CD4-positive, CD25-positive, alpha-beta regulatory T cell (primary cell): Measurements from ENCODE around the gene TAPBP. TPM values are rescaled to one million over a fixed set of nuclear protein-coding genes. Genes with fewer than 3 reads are reported as not detected.
"Not testable (repeated sequence)": the region's sequence is repeated elsewhere in the genome, so short reads cannot be mapped to it uniquely, and the experiment has no call there.

Source experiments
- ATAC-seq, 2 donors: fragments of 150-1000 bp; cut with Tn5 transposase; one replicate each; pipeline ENCODE4 v1.10.0; 2021; ENCODE audit warnings: low read depth in 2 of 2, moderate number of reproducible peaks in 2 of 2, moderate library complexity in 1 of 2
- DNase-seq, 3 donors: peaks; one replicate each; pipeline versions ENCODE4 v3.0.0 to v3.0.0-alpha.2; 2012 to 2022; ENCODE audit warnings: mixed read lengths in 1 of 3
- H3K27ac ChIP-seq: one replicate; pipeline ENCODE4 v1.7.0; 2013; ENCODE audit warnings: mild to moderate bottlenecking, low read length; ENCODE audit not compliant: insufficient read depth, poor library complexity, severe bottlenecking
- H3K27me3 ChIP-seq: one replicate; pipeline ENCODE4 v1.7.0; 2013; ENCODE audit warnings: low read length; ENCODE audit not compliant: control insufficient read depth, insufficient read depth
- H3K36me3 ChIP-seq: one replicate; pipeline ENCODE4 v1.7.0; 2013; ENCODE audit warnings: mild to moderate bottlenecking, low read length, moderate library complexity; ENCODE audit not compliant: control insufficient read depth, insufficient read depth
- H3K4me1 ChIP-seq: 2 replicates; pipeline ENCODE4 v1.7.0; 2013; ENCODE audit warnings: mild to moderate bottlenecking, low read length; ENCODE audit not compliant: insufficient read depth, control insufficient read depth, poor library complexity, severe bottlenecking
- H3K4me3 ChIP-seq: one replicate; pipeline ENCODE4 v1.7.0; 2013; ENCODE audit warnings: low read depth, mild to moderate bottlenecking, low read length, moderate library complexity
- H3K9me3 ChIP-seq, 2 experiments: 1 replicate in 1 of 2; 2 replicates in 1 of 2; pipeline ENCODE4 v1.7.0; 2013; ENCODE audit warnings: low read length in 2 of 2, mild to moderate bottlenecking in 1 of 2, moderate library complexity in 1 of 2; ENCODE audit not compliant: control insufficient read depth in 2 of 2
- H3K27ac Mint-ChIP-seq, 3 donors: one replicate each; pipeline ENCODE4 v1.8.0; 2020 to 2022; ENCODE audit warnings: mild to moderate bottlenecking in 3 of 3, mixed read lengths in 3 of 3, moderate library complexity in 2 of 3
- H3K27me3 Mint-ChIP-seq: one replicate; pipeline ENCODE4 v1.8.0; 2022; ENCODE audit warnings: mild to moderate bottlenecking, mixed read lengths
- H3K36me3 Mint-ChIP-seq: one replicate; pipeline ENCODE4 v1.8.0; 2020; ENCODE audit warnings: mixed read lengths
- H3K4me1 Mint-ChIP-seq, 4 donors: one replicate each; pipeline ENCODE4 v1.8.0; 2020 to 2022; ENCODE audit warnings: mixed read lengths in 4 of 4, mild to moderate bottlenecking in 1 of 4
- H3K4me3 Mint-ChIP-seq, 4 donors: one replicate each; pipeline ENCODE4 v1.8.0; 2020 to 2022; ENCODE audit warnings: mild to moderate bottlenecking in 4 of 4, mixed read lengths in 4 of 4, moderate library complexity in 3 of 4
- H3K9me3 Mint-ChIP-seq, 7 donors: one replicate each; pipeline ENCODE4 v1.8.0; 2020 to 2022; ENCODE audit warnings: mixed read lengths in 7 of 7, mild to moderate bottlenecking in 3 of 7, moderate library complexity in 2 of 7
- polyA plus RNA-seq, 4 donors: library from polyadenylated mRNA; unstranded; fragments of 300-500 nt; fragmentation: Illumina TruSeq; gene quantifications; one replicate each; pipeline ENCODE4 v1.2.3, GENCODE V29; 2021
- total RNA-seq: library from RNA; stranded (reverse); gene quantifications from one replicate; pipeline ENCODE4 v1.2.3, GENCODE V29; 2022

Gene TAPBP
- total and polyA plus RNA-seq, 5 donors from 2014 or later = 251 to 314 (median 266) TPM

DNA sequence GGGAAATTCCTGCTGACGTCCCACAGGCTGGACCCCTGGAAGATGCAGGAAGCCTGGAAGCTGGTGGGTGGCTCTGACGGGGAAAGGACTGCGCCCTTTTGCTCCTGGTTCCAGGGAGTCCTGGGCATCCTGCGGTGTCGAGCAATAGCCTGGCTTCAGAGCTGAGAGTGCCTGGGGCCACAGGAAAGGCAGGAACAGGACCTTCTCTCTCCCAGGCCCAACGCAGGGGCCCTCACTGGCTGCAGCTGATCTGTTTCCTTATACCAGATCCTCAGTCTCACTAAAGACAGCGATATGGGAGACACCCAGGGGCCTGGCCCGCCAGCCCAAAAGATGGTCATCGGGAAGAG lies 35.5 kb downstream of the TAPBP start:
- ATAC-seq (no peak), DNase-seq (no peak)
- no peaks in the 10 kb centered on the region for H3K27me3 ChIP-seq
- peaks cover 63% of the 10 kb centered on the region for H3K4me1 ChIP-seq
- Mint-ChIP-seq H3K4me3 (peak overlapping the region; percentile 91 to 94 (median 92)), H3K36me3 (peaks cover 14% of the 10 kb centered on the region), H3K9me3 (no peaks in the 10 kb centered on the region), H3K4me1 (peaks cover 0 to 64% (median 27%) of the 10 kb centered on the region in 4 donors), H3K27ac (peak overlapping the region in 2 of 3 donors; percentile 48 to 99), H3K27me3 (no peaks in the 10 kb centered on the region)
- H3K9me3 ChIP-seq = no peaks in the 10 kb centered on the region
- H3K4me3 ChIP-seq = no peak overlapping the region
- peak overlapping the region; percentile 87 for H3K27ac ChIP-seq
- peaks cover 50% of the 10 kb centered on the region for H3K36me3 ChIP-seq

- H3K36me3 ChIP-seq = peaks cover 47% of the 10 kb centered on the region
- H3K4me1 Mint-ChIP-seq = peaks cover 0 to 70% (median 32%) of the 10 kb centered on the region in 4 donors
- peak overlapping the region; percentile 94 to 99 (median 94) for H3K27ac Mint-ChIP-seq
- peak overlapping the region; percentile 62 for H3K4me3 ChIP-seq
- H3K27me3 Mint-ChIP-seq = no peaks in the 10 kb centered on the region
- DNase-seq (peak; percentile 10 to 53 (median 30)), ATAC-seq (peak; percentile 6 to 15)
- H3K4me3 Mint-ChIP-seq = peak overlapping the region; percentile 91 to 94 (median 92)
- H3K9me3 ChIP-seq = no peaks in the 10 kb centered on the region
- peaks cover 69% of the 10 kb centered on the region for H3K4me1 ChIP-seq
- H3K36me3 Mint-ChIP-seq = peaks cover 14% of the 10 kb centered on the region
- H3K9me3 Mint-ChIP-seq = no peaks in the 10 kb centered on the region
- H3K27ac ChIP-seq = peak overlapping the region; percentile 87
- no peaks in the 10 kb centered on the region for H3K27me3 ChIP-seq
Measured at GRCh38 chr6:33277663-33278391, 36.1 kb downstream of the TAPBP start.

- no peaks in the 10 kb centered on the region for H3K9me3 ChIP-seq
- H3K27me3 ChIP-seq = no peaks in the 10 kb centered on the region
- peak within 1 kb of the TSS; percentile 87 for H3K27ac ChIP-seq
- H3K9me3 Mint-ChIP-seq = no peaks in the 10 kb centered on the region
- peak within 1 kb of the TSS; percentile 91 to 94 (median 92) for H3K4me3 Mint-ChIP-seq
- H3K4me1 ChIP-seq = peaks cover 77% of the 10 kb centered on the region
- H3K4me3 ChIP-seq = peak within 1 kb of the TSS; percentile 79
- H3K36me3 Mint-ChIP-seq = peaks cover 18% of the 10 kb centered on the region
- H3K4me1 Mint-ChIP-seq = peaks cover 0 to 76% (median 38%) of the 10 kb centered on the region in 4 donors
- DNase-seq (peak; percentile 72 to 88 (median 72)), ATAC-seq (peak; percentile 70 to 74)
- peaks cover 41% of the 10 kb centered on the region for H3K36me3 ChIP-seq
- no peaks in the 10 kb centered on the region for H3K27me3 Mint-ChIP-seq
- peak within 1 kb of the TSS; percentile 94 to 99 (median 94) for H3K27ac Mint-ChIP-seq
Measured at GRCh38 chr6:33276864-33277662, 36.8 kb downstream of the TAPBP start, which contains the start of gene B3GALT4. Gene B3GALT4, plus strand, starts transcription at chr6:33277123. Its CDS starts 297 bp downstream, at chr6:33277420.

GRCh38 chr6:33276581-33276863 lies 37.4 kb downstream of the TAPBP start:
- Histone ChIP-seq H3K27ac (peak overlapping the region; percentile 87), H3K4me1 (peaks cover 78% of the 10 kb centered on the region), H3K9me3 (no peaks in the 10 kb centered on the region), H3K27me3 (no peaks in the 10 kb centered on the region), H3K4me3 (peak overlapping the region; percentile 79), H3K36me3 (peaks cover 39% of the 10 kb centered on the region)
- DNase-seq = no peak
- H3K9me3 Mint-ChIP-seq = no peaks in the 10 kb centered on the region
- H3K4me3 Mint-ChIP-seq = peak overlapping the region; percentile 56 to 94 (median 89)
- peaks cover 21% of the 10 kb centered on the region for H3K36me3 Mint-ChIP-seq
- peaks cover 4 to 81% (median 41%) of the 10 kb centered on the region in 4 donors for H3K4me1 Mint-ChIP-seq
- no peak for ATAC-seq
- H3K27me3 Mint-ChIP-seq = no peaks in the 10 kb centered on the region
- H3K27ac Mint-ChIP-seq = peak overlapping the region; percentile 69 to 99 (median 91)

DNA sequence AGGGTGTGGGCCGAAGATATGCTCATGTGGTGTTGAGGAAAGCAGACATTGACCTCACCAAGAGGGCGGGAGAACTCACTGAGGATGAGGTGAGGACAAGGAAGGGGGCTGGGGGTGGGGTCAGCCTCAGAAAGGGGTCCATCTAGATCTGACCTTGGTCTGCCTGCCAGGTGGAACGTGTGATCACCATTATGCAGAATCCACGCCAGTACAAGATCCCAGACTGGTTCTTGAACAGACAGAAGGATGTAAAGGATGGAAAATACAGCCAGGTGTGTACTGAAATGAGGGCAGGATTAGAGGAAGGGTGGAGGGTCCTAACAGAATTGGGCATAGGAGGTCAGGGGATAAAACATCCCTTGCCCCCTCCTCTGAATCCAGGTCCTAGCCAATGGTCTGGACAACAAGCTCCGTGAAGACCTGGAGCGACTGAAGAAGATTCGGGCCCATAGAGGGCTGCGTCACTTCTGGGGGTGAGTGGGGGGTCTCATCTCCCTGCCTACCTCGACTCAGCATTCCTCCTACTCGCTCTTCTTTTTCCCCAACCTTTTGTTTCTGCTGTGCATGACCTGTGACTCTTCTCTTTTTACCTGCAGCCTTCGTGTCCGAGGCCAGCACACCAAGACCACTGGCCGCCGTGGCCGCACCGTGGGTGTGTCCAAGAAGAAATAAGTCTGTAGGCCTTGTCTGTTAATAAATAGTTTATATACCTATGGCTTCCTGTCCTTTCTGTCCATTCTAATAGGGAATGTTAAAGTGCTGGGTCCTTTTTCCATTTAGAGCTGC lies 37.9 kb downstream of the TAPBP start:
- H3K27me3 Mint-ChIP-seq, H3K27me3 ChIP-seq, H3K9me3 ChIP-seq, DNase-seq, H3K9me3 Mint-ChIP-seq, ATAC-seq: not testable (repeated sequence)
- Histone ChIP-seq H3K36me3 (peaks cover 39% of the 10 kb centered on the region), H3K4me1 (peaks cover 81% of the 10 kb centered on the region), H3K27ac (peak overlapping the region; percentile 87), H3K4me3 (peak overlapping the region; percentile 79)
- Mint-ChIP-seq H3K4me3 (peak overlapping the region; percentile 56 to 94 (median 89)), H3K4me1 (peaks cover 5 to 84% (median 41%) of the 10 kb centered on the region in 4 donors), H3K36me3 (peaks cover 21% of the 10 kb centered on the region), H3K27ac (peak overlapping the region; percentile 69 to 99 (median 91))

- Mint-ChIP-seq H3K36me3 (peaks cover 21% of the 10 kb centered on the region), H3K27ac (peak overlapping the region; percentile 72 to 99 (median 91)), H3K4me1 (peaks cover 5 to 85% (median 42%) of the 10 kb centered on the region in 4 donors), H3K9me3 (no peaks in the 10 kb centered on the region), H3K4me3 (peak overlapping the region; percentile 94 to 100 (median 98)), H3K27me3 (no peaks in the 10 kb centered on the region)
- peak overlapping the region; percentile 90 for H3K27ac ChIP-seq
- H3K4me1 ChIP-seq = peaks cover 75% of the 10 kb centered on the region
- no peaks in the 10 kb centered on the region for H3K27me3 ChIP-seq
- H3K9me3 ChIP-seq = no peaks in the 10 kb centered on the region
- H3K4me3 ChIP-seq = peak overlapping the region; percentile 96
- no peak for DNase-seq
- ATAC-seq = no peak
- peaks cover 31% of the 10 kb centered on the region for H3K36me3 ChIP-seq
Measured at GRCh38 chr6:33273924-33274902, 39.7 kb downstream of the TAPBP start.
